SW480 (cell line): ENCODE measurements around the gene C17orf67.
A peak's percentile ranks its signal among the peaks of the same experiment; 100 is the strongest.
"Not testable (repeated sequence)": the region's sequence is repeated elsewhere in the genome, so short reads cannot be mapped to it uniquely, and the experiment has no call there.

Experiments
- DNase-seq: peaks from one replicate; pipeline ENCODE4 v3.0.0-alpha.2; 2016; ENCODE audit warnings: low spot score

The C17orf67 gene

DNA sequence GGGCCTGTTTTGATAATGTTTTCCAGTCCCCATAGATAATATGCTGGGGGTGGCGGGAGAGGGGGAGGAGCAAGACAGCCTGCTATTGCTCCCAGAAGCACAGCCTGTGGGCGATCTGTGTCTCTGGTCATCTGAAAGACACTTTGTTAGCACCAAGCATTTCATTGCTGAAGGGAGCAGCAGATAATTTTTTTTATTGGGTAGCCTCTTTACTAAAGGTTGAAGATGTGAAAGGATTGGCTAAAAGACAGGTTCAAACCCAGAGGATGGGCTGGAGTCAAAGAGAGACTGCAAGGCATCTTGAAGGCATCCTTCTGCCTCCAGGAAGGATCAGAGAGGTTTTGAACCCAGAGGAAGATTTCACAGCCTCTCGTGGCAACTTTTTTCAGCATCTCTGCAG is 60.6 kb downstream of the C17orf67 start:
- DNase-seq, result no peak

DNA sequence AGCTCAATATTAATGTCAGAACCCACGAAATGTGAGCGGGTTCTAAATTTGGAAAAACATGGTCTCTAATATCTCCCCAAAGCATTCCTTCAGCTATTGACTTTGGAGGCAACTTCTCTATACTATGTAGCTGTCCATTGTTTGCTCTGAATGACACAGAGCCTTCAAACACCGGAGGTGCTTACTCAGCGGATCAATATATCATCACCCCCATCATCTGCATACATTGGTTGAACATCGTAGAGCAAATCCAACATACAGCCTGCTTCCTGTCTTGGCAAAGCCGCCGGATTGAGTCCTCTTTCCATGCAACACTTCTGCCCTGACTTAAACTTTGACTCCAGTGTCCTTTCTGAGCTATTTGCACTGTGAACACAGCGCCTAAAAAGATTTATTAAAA is 61.3 kb downstream of the C17orf67 start:
- no peak for DNase-seq

DNA sequence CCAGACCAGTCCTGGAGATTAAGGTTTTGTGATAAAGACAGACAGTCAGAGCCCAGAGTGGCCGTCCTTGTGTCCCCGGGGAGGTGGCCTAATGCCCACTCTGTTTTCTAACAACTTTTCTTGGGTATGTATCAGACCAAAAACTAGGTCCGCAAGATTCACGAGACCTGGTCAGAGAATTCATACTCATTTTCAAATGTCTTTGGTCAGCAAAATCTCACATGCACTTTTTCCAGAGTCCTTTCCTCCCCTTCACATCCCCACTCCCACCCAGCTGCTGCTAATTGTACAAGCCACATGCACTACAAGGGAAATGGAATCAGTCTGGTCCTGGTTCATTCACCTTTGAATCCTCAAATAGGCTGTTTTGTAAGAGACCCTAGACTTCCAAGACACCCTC is 61.7 kb downstream of the C17orf67 start:
- DNase-seq, result no peak

DNA sequence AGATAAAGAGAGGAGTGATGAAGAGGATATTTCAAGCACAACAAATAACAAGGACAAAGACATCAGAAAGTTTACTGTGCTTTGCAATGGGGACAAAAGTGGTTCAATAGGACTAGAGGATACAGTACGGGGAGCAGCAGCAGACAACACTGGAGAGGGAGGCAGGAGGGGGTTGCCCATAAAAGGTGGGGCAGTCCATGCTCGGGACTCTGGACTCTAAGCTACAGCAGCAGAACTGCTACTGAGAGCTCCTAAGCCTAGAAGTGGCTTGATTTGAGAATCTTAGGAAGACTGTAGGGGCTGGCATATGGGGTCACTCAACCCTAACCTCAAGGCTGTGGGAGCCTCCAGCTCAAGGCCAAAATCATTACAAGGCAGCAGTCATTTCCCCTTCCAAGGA is 62.2 kb downstream of the C17orf67 start:
- no peak for DNase-seq

DNA sequence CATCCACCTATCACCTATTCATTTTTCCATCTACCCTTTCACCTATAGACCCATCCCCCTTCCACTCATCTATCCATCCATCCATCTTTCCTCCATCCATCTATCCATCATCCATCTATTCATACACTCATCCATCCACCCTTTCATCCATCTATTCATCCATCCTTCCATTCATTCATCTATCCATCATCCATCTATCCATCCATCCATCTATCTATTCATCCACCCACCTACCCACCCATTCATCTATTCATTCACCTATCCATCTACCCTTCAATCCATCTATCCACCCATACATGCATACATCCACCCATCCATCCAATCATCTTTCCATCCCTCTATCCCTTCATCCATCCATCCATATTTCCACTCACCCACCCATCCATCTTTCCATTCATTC is 63.3 kb downstream of the C17orf67 start:
- DNase-seq, result no peak

DNA sequence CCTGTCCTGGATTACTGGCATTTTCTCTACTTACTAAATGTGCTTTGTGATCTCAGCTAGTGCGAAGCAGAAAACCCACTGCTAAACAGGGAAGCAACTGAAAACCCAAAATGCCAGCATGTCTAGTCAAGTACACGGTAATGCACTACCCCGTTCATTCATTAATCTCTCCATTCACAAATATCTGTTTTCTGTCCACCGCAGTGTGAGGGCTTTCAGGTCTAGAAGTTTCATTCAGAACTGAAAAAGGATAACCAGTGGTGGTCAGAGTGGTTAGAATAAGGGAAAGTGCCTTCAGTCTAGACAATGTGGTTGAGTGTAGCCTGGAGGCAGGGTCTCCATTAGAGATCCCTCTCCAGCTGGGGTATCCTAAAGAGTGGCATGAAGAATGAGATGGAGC is 68.3 kb downstream of the C17orf67 start:
- DNase-seq, result no peak

DNA sequence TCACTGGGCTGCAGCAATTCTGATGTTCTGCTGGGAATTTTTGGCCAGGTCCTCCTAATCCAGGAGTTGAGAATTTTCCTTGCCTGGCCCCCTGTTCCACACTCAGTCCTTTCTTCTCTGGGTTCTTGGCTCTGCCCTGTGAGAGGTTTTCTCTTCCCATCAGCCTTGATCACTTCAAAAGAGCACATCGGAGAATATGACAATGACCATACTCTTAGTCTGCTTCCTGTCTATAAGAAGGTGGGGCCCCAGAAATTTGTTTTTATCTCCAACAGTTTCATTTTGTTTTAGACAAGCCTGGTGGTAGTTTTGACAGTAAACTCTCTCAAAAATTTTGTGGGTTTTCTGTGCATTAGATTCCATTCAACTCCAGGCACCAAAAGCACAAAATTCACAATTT is 70.7 kb downstream of the C17orf67 start:
- no peak for DNase-seq

DNA sequence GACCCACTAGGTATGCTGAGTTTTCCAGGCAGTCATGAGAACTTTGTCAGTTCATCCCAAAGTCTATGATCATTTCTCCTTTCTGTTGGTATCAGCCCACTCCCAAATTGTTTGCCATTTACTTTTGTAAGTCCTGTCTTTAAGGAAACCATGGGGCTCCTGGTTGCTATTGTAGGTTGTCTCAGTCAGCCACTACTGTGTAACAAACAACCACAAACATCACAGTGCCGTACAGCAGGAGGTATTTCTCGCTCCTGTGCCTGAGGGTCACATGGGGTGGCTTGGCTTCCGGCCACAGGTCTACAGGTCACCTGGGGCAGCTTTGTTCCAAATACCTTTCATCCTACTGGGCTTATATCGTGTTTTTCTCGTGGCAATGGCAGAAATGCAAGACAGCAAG is 71.6 kb downstream of the C17orf67 start:
- DNase-seq, result no peak

DNA sequence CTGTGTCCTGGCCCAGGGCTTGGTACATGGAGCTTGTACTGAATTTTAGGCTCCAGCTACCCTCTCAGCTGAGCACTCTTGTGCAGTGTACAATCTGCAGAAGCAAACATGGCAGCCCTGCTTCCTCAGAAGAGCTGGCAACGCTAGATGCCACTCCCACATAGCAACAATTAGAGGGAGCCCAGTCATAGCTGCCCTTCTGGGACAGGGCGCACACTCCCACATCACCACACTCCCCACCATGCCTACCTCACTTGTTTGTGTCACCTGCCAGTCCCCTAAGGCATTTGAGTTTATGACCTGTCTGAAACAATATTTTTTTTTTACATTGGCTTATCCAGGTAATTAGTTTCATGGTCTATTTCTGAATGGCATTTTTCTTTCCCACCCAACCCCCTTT is 72.3 kb downstream of the C17orf67 start:
- peak; percentile 20 for DNase-seq

DNA sequence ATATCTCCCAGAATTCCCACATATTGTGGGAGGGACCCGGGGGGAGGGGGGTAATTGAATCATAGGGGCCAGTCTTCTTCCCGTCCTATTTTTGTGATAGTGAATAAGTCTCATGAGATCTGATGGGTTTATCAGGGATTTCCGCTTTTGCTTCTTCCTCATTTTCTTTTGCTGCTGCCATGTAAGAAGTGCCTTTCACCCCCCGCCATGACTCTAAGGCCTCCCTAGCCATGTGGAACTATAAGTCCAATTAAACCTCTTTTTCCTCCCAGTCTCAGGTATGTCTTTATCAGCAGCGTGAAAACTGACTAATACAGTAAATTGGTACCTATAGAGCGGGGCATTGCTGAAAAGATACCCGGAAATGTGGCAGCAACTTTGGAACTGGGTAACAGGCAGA is 76.1 kb downstream of the C17orf67 start:
- DNase-seq, result not testable (repeated sequence)

DNA sequence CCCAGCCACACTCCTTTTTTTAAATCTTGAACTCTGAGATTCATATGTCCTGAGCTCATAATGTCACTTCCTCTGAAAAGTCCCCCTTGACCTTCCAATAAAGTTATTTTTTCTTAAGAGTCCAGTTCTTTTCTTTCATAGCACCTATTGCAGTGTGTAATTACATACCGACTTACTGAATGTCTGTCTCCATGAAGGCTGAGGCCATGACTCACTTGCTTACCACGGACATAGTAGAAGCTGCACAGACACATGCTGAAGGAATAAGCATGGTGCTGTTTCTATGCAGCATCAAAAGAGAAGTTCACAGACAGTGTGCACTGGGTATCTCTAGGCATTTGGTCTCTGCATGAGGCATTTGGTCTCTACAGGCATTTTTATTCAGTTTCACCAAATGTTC is 77.2 kb downstream of the C17orf67 start:
- peak; percentile 29 for DNase-seq

DNA sequence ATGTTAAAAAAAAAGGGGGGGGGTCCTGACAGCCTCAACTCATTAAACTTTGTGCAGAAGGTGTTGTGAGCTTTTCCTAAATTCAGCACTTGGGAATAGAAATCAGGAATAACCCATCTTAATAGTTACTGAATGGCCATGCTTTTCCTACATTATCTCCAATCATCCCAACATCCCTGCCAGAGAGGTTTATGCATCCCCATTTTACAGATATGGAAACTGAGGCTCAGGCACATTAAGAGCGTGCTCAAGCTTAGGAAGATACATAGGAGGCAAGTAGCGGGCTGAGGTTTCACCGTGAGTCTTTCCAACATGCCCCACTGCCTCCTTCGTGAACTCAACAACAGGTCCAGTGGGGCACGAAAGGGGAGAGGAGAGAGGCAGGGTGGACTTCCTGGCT is 78.4 kb downstream of the C17orf67 start:
- no peak for DNase-seq

DNA sequence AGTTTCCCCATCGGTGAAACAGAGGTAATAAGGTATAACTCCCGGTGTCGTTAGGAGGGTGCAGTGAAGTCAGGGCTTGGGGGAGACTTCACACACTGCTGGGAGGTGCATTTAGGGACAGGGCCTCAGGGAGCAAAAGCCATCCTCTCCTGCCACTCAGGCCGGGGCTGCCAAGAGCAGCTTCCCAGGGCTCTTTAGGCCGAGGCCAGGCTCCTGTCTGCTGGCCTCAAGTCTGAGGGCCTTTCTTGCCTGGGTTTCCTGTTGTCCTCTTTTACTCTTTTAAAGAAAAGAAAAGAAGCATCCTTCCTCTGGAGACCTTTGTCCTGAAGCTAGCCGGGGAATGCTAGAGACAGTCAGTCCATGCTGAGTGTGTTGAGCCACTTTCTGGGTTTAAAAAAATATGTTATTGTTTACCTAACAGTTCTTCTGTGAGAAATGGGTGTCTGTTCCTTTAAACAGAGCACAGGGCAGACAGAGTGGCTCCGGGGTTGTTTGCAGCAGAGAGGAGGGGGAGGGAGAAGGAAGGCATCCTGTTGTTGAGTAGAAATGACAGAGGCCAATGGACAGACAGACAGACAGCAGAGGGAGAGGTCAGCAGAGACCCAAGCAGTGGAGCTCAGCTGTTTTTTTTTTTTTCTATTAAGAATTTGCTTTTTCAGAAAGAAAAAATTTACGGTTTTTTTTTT is 79.1 kb downstream of the C17orf67 start:
- DNase-seq, result no peak

DNA sequence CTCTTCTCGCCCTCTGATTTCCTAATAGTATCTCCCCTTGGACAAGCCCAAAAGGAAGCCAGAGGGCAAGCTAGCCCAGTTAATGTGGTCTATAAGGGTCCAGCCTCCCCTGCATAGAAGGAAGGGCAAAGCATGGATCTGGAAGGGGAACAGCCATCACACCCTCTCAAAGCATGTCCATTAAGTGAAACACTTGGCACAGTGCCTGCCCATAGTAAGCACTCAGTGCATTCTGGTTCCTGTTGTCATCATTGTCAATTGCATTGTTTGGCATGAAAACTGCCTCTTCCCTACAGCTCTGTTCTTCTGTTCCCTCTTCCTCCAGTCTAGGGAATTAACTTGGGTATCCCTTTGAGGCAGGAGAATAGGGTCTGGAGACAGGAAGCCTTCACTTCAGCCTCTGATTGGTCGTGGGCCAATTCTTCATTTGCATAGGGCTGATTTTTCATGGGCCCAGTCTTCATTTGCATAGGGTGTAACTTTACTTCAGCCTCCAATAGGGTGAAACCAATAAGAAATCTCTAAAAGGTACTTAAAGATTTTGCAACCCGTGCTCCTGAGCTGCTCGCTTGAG is 81.4 kb downstream of the C17orf67 start:
- DNase-seq, result no peak

DNA sequence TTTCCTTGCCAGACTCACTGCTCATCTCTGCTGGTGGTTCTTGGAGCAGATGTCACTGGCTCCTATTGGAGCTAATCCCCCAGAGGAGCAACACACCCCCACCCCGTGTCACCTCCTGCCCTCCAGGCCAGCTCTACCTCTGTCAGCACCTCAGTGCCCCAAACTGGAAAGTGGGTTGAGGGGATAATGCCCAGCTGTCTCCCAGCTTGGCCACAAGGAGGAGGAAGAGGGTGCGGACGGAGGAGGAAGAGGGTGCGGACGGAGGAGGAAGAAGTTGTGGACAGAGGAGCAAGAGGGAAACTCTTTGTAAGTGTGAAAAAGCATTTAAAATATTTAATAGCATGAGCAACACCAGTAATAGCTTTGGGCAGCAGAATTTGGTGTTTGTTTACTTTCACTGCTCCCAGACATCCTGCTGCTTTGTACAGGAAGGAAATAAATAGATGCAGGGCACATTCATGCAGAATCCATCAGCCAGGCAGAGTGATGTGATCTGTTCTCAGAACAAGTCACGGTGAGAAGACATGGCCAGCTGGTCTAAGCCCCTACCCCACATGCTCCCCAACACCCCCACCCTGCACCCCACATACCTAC is 82.5 kb downstream of the C17orf67 start:
- DNase-seq, result no peak

DNA sequence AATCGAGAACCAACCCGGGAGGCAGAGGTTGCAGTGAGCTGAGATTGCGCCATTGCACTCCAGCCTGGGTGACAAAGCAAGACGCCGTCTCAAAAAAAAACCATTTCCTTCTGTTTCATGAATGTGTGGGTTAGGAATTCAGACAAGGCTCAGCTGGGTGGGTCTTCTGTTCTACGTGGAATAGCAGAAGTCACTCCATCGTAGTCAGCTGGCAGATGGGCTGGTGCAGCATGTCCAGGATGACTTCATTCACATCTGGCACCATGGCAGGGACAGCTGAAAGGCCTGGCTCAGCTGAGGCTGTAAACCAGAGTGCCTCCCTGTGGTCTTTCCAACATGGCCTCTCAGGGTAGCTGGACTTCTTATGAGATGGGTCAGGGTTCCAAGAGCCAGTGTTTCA is 89.0 kb downstream of the C17orf67 start:
- no peak for DNase-seq

DNA sequence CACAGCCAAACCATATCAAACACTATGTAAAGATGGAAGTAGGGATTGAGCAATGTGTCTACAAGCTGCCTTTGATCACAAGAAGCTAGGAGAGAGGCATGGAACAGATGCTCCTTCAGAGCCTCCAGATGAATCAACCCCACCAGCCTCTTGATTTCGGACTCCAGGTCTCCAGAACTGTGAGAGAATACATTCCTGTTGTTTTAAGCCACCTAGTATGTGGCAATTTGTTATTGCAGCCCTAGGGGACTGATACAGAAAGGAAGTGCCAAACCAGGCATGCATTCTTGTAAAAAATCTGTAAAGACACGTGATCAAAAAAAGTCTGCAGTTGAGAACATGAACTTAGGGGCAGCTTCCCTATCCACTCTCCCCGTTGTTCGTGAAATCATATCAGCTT is 91.1 kb downstream of the C17orf67 start:
- no peak for DNase-seq
